OCI-LY3 (cell line): ENCODE measurements around the gene ERICH4.

Experiments used
- EZH2phosphoT487 ChIP-seq: fragments of 200-600 bp; shearing (Covaris generic); IDR thresholded peaks from 2 replicates; pipeline ENCODE4 v1.6.1; 2018; ENCODE audit warnings: antibody characterized with exemption, mixed run types, low read depth
- TF ChIP-seq, protein P1 (sequence below): fragments of 200-600, 300-600 bp; sonication (generic); IDR thresholded peaks from 2 replicates; pipeline ENCODE4 v1.5.1; 2014; ENCODE audit warnings: antibody characterized with exemption, low read length, low read depth

- TF ChIP-seq, protein P1, sequence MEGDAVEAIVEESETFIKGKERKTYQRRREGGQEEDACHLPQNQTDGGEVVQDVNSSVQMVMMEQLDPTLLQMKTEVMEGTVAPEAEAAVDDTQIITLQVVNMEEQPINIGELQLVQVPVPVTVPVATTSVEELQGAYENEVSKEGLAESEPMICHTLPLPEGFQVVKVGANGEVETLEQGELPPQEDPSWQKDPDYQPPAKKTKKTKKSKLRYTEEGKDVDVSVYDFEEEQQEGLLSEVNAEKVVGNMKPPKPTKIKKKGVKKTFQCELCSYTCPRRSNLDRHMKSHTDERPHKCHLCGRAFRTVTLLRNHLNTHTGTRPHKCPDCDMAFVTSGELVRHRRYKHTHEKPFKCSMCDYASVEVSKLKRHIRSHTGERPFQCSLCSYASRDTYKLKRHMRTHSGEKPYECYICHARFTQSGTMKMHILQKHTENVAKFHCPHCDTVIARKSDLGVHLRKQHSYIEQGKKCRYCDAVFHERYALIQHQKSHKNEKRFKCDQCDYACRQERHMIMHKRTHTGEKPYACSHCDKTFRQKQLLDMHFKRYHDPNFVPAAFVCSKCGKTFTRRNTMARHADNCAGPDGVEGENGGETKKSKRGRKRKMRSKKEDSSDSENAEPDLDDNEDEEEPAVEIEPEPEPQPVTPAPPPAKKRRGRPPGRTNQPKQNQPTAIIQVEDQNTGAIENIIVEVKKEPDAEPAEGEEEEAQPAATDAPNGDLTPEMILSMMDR, result no peak
- no peak for TF ChIP-seq EZH2phosphoT487
Observed at GRCh38 chr19:41426116-41426841, 16.7 kb upstream of the ERICH4 start.
